ENCODE measurements around the gene POLR2C. TPM values are rescaled to one million over a fixed set of nuclear protein-coding genes. Genes with fewer than 3 reads are reported as not detected.
A peak's percentile ranks its signal among the peaks of the same experiment; 100 is the strongest.

The POLR2C gene
- total RNA-seq, 2 donors from 2014 or later, result 34.9 to 77.3 TPM

DNA sequence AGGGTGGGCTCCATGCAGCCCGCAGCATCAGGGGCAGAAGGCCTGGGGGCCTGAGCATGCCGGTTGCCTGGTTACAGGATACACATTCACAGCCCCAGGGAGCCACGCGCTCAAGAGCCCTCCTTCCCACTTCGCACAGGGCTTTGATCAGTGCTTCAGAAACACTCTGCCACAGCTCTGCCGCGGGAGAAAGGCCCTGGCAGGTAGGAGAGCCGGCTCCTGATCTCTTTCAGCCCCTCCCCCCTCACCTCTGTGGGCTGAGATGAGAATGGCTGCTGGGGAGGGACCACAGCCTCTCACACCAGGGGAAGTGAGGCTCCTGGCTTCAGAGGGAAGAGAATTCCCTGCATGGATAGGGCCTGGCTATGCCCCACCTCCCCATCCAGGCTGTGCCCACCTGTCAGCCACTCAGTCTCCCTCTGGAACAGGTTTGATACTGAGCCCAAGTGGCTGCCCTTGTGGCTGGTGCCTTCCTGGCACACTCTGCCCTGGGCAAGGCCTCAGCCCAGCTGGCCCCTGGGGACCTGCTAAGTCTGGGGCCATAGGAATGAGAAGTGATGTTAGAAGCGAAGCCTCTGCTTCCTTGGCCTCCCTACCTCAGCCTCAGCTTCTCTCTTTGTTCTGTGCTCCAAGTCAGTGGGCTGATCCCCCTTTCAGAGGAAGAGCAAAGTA is 15.2 kb downstream of the POLR2C start:
- Histone ChIP-seq H3K9me3 (no peaks in the 10 kb centered on the region), H3K27ac (peak overlapping the region in 1 of 4 donors; percentile 14), H3K36me3 (replicated peaks in 1 of 2; ENCODE audit: insufficient read depth in 1 of 2, low read depth in 2 of 2) (peaks cover 0 to 2% of the 10 kb centered on the region in 2 donors), H3K4me3 (no peak overlapping the region), H3K27me3 (no peaks in the 10 kb centered on the region), H3K4me1 (peaks cover 57% of the 10 kb centered on the region)
- 65 to 69% methylated on average over 6 to 9 of the region's 9 CpGs for WGBS, 2 donors
- intact Hi-C loops (cut with DNase I), result no loop called here
- no peak for TF ChIP-seq CTCF (IDR thresholded peaks at IDR 0.05)
- no peak for TF ChIP-seq POLR2A (IDR thresholded peaks at IDR 0.05)
- no peak for DNase-seq
- no peak for ATAC-seq

DNA sequence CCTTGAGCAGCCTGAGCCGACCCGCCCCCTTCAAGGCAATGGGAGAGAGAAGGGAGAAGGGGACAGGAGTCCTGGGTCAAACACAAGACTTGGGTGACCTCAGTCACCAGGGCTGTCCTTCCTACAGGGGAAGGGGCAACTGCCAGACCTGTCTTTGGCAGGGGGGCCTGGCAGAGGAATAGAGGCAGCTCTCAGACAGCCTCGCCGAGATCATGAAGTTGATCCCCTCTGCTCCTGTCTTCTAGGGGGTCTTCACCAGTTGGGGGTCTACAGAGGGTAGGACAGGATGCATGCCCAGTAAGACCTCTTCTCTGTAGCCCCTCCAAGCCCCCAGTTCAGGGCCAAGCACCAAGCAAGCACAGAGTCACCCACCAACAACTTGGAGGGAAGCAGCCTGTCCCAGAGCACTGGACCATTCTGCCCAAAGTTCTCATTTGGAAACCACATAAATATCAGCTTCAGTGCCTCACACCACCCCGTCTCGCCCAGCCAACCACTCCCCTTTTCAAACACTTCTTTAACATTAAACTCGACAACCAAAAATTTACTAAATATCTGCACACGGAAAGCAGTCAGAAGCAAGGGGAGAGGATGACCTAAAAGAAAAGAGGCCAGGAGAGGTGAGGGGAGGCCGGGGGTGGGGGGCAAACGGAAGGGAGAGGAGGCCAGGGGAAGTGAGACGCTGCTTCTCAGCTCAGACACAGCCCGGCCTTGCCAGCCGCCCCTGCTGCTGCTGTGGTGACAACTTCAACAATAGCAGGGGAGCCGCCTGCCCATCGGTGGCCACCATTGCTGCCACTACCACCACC is 16.1 kb downstream of the POLR2C start:
- no peaks in the 10 kb centered on the region for H3K27me3 ChIP-seq
- intact Hi-C loops (cut with DNase I), result no loop called here
- H3K9me3 ChIP-seq, result no peaks in the 10 kb centered on the region
- no peaks in the 10 kb centered on the region for H3K36me3 ChIP-seq (replicated peaks in 1 of 2; ENCODE audit: insufficient read depth in 1 of 2, low read depth in 2 of 2)
- no peak for TF ChIP-seq POLR2A (IDR thresholded peaks at IDR 0.05)
- no peak for TF ChIP-seq CTCF (IDR thresholded peaks at IDR 0.05)
- H3K27ac ChIP-seq, result peak overlapping the region in 1 of 4 donors; percentile 84
- no peak for DNase-seq
- ATAC-seq, result no peak
- H3K4me1 ChIP-seq, result peaks cover 63% of the 10 kb centered on the region
- 62 to 71% methylated on average over 9 to 15 of the region's 15 CpGs for WGBS, 2 donors
- no peak overlapping the region for H3K4me3 ChIP-seq

GRCh38 chr16:57479205-57479975 is 16.9 kb downstream of the POLR2C start:
- Histone ChIP-seq H3K4me1 (peaks cover 70% of the 10 kb centered on the region), H3K4me3 (no peak overlapping the region), H3K27ac (peak overlapping the region; percentile 58 to 84 (median 68)), H3K36me3 (replicated peaks in 1 of 2; ENCODE audit: insufficient read depth in 1 of 2, low read depth in 2 of 2) (no peaks in the 10 kb centered on the region), H3K27me3 (no peaks in the 10 kb centered on the region), H3K9me3 (no peaks in the 10 kb centered on the region)
- peak in 1 of 4 donors; percentile 31 for DNase-seq
- 34 to 50% methylated on average over 24 to 32 of the region's 36 CpGs for WGBS, 2 donors
- intact Hi-C loops (cut with DNase I), result no loop called here
- TF ChIP-seq POLR2A (IDR thresholded peaks at IDR 0.05) (no peak), CTCF (IDR thresholded peaks at IDR 0.05) (no peak)
- ATAC-seq, result peak; percentile 26

DNA sequence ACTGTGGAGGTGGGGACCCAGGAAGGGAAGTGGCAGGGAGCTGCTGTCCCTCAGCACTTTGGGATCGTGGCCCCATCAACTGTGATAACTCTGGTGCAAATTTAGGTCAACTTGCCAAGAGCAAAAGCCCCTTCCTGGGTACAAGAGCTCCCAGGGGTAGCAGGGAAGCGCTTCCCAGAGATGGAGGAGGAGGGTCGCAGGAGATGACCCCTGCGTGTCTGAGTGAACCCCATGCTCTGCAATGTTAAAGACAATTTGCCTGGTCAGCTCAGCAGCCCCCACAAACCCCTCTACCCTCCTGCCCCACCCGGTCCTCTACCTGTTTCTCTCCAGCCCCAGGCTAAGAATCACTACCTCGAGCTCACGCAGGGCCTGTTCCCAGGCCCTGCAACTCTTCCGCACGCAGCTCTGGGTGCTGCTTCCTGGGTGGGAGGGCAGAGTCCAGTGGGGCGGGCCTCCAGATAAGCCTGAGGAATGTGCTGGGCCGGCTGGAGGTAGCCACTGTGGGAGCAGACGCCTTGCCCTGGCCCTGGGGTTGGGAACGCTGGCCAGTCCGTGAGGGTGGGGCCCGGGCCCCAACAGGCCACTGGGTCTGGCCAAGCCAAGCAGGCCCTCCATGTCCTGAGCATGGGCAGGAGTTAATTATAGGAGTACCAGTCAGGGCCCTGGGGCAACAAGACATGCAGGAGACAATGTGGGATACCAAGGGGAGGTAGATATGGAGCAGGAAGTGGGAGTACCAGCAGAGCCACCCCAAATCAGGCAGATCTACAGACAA is 17.7 kb downstream of the POLR2C start:
- no peaks in the 10 kb centered on the region for H3K9me3 ChIP-seq
- no peak overlapping the region for H3K4me3 ChIP-seq
- WGBS, 2 donors, result 17 to 80% methylated on average over 1 to 15 of the region's 15 CpGs
- H3K27ac ChIP-seq, result peak overlapping the region; percentile 58 to 84 (median 68)
- peaks cover 78% of the 10 kb centered on the region for H3K4me1 ChIP-seq
- no peaks in the 10 kb centered on the region for H3K27me3 ChIP-seq
- ATAC-seq, result peak; percentile 93
- intact Hi-C loops (cut with DNase I), result no loop called here
- TF ChIP-seq CTCF (IDR thresholded peaks at IDR 0.05), result no peak
- peak in 2 of 3 donors; percentile 54 to 60 for TF ChIP-seq POLR2A (IDR thresholded peaks at IDR 0.05)
- no peaks in the 10 kb centered on the region for H3K36me3 ChIP-seq (replicated peaks in 1 of 2; ENCODE audit: insufficient read depth in 1 of 2, low read depth in 2 of 2)
- peak; percentile 86 to 91 (median 90) for DNase-seq

All from body of pancreas (tissue), 4 donors.